Measurements from ENCODE around the gene FHIP1B. TPM values are rescaled to one million over a fixed set of nuclear protein-coding genes. Genes with fewer than 3 reads are reported as not detected.
"Not testable (repeated sequence)": the region's sequence is repeated elsewhere in the genome, so short reads cannot be mapped to it uniquely, and the experiment has no call there.

The FHIP1B gene
- total RNA-seq, 2 donors from 2014 or later, result 26.7 to 37.6 TPM

DNA sequence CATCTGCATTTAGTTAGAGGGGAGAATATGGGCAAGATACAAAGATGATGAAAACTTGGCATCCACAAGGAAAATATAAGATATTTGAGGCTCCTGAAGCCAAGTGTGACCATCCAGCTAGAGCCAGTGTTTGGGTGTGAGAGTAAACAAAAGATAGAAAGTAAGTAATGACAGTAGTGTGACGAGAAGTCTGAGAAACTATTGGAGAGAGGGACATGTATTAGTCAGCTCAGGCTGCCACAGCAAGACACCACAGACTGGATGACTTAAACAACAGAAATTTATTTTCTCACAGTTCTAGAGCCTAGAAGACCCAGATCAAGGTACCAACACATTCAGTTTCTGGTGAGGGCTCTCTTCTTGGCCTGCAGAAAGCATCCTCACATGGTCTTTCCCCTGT, 18.8 kb upstream of the FHIP1B start:
- H3K4me1 ChIP-seq, result peaks cover 0 to 10% of the 10 kb centered on the region in 2 donors
- H3K4me3 ChIP-seq, result no peak overlapping the region
- H3K9me3 ChIP-seq, result no peaks in the 10 kb centered on the region
- H3K27ac ChIP-seq, result no peak overlapping the region
- TF ChIP-seq, protein P1, sequence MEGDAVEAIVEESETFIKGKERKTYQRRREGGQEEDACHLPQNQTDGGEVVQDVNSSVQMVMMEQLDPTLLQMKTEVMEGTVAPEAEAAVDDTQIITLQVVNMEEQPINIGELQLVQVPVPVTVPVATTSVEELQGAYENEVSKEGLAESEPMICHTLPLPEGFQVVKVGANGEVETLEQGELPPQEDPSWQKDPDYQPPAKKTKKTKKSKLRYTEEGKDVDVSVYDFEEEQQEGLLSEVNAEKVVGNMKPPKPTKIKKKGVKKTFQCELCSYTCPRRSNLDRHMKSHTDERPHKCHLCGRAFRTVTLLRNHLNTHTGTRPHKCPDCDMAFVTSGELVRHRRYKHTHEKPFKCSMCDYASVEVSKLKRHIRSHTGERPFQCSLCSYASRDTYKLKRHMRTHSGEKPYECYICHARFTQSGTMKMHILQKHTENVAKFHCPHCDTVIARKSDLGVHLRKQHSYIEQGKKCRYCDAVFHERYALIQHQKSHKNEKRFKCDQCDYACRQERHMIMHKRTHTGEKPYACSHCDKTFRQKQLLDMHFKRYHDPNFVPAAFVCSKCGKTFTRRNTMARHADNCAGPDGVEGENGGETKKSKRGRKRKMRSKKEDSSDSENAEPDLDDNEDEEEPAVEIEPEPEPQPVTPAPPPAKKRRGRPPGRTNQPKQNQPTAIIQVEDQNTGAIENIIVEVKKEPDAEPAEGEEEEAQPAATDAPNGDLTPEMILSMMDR (IDR thresholded peaks at IDR 0.05), result no peak
- no peaks in the 10 kb centered on the region for H3K36me3 ChIP-seq
- no peak for DNase-seq (ENCODE audit: low spot score)
- H3K27me3 ChIP-seq, result no peaks in the 10 kb centered on the region

DNA sequence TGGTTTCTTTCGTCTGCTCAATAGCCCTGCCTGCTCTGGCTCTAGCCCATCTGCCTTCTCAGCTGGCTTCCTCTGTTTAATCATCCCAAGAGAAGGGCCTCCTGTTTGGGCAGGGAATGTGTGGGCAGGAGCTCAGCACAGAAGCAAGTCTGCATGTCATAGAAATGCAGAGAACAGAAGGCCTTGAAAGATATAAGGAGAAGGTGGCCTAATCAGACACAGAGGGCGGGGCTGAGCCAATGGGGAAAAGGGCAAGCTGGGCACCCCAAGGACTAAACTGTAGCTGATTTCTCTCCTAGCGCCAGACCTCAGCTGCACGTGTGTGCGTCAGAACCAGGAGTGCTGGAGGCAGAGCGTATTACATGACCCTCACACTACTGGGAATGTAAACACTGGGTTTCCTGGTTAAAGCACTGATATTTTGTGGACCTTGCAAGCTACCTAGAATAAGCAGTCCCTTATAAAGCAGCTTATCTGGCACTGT, 17.6 kb upstream of the FHIP1B start:
- Histone ChIP-seq H3K27me3 (no peaks in the 10 kb centered on the region), H3K36me3 (no peaks in the 10 kb centered on the region), H3K4me1 (peaks cover 0 to 10% of the 10 kb centered on the region in 2 donors), H3K27ac (no peak overlapping the region), H3K4me3 (no peak overlapping the region), H3K9me3 (no peaks in the 10 kb centered on the region)
- DNase-seq (ENCODE audit: low spot score), result no peak
- TF ChIP-seq, protein P1 (IDR thresholded peaks at IDR 0.05), result no peak

DNA sequence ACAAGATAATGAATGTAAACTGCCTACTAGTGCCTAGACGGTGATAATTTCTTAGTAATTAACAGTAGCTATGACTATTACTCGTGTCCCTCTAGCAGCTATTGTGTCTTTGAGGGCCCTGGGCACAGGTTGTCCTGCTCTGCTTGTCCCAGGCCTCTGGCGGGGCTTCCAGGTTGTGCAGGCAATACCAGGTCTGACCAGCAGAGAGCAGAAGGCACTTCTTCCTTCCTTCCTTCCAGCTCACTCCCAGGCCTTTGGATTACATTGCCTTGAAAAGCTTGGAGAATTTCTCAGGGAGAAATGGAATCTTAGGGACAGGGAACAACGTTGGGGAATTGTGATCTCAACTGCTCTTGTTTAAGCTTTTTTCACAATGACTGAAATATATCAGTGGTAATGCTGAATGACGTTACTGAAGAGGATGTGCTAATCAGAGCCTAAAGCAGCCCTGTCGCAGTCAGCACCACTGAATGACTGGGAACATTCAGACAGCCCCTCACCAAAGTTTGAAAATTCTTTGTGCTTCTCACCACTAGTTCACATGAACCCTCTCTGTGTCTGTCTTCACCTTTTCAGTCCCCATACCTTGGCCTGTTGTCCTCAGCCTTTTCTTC, 16.8 kb upstream of the FHIP1B start:
- Histone ChIP-seq H3K27me3 (no peaks in the 10 kb centered on the region), H3K36me3 (no peaks in the 10 kb centered on the region), H3K4me1 (peaks cover 0 to 10% of the 10 kb centered on the region in 2 donors), H3K27ac (no peak overlapping the region), H3K9me3 (no peaks in the 10 kb centered on the region), H3K4me3 (no peak overlapping the region)
- DNase-seq (ENCODE audit: low spot score), result peak; percentile 67
- TF ChIP-seq, protein P1 (IDR thresholded peaks at IDR 0.05), result peak; percentile 66 to 80

DNA sequence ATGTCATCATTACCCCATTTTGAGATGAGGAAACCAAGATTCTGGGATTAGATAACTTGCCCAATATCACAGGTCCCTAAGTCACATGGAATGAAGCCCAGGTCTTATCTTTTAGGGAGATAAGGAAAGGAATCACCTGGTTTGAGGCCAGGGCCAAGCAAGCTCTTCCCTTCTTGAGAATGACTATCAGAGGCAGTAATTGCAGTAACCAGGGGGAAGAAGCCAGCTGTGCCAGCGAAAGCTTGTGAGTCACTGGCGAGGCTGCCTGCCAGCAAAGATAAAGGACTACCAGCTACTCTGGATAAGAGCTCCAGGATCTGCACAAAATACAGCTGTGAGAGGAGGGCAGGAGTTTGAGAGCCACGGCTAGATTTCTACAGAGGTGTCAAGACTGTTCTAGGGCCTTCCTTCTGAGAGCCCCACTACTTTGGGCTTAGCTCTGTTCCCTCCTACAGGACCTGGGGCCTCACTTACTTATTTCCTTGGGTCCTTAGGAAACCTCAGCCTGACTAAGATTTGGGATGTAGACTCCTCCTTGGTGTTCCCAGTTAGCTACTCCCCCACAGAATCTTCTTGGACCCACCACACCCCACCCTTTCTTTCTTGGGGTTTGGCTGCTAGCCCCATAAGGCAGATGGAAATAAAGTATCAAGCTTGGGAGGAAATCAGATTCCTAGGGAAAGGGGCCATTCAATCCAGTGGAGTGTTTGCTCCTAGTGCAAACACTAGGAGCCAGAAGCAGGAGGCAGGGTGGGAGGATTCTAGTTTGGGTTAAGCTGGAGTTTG, 15.5 kb upstream of the FHIP1B start:
- Histone ChIP-seq H3K36me3 (no peaks in the 10 kb centered on the region), H3K4me1 (peaks cover 0 to 10% of the 10 kb centered on the region in 2 donors), H3K27ac (peak overlapping the region; percentile 31 to 38), H3K4me3 (no peak overlapping the region), H3K9me3 (no peaks in the 10 kb centered on the region), H3K27me3 (no peaks in the 10 kb centered on the region)
- DNase-seq (ENCODE audit: low spot score), result peak; percentile 87
- TF ChIP-seq, protein P1 (IDR thresholded peaks at IDR 0.05), result no peak

DNA sequence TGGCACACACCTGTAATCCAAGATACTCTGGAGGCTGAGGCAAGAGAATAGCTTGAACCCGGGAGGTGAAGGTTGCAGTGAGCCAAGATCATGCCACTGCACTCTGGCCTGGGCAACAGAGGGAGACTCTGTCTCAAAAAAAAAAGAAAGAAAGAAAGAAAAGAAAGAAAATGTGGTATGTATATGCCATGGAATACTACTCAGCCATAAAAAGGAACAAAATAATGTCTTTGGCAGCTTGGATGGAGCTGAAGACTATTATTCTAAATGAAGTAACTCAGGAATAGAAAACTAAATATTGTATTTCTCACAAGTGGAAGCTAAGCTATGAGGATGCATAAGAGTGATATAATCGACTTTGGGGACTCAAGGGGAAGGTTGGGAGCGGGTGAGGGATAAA, 14.5 kb upstream of the FHIP1B start:
- not testable (repeated sequence) for H3K36me3 ChIP-seq

DNA sequence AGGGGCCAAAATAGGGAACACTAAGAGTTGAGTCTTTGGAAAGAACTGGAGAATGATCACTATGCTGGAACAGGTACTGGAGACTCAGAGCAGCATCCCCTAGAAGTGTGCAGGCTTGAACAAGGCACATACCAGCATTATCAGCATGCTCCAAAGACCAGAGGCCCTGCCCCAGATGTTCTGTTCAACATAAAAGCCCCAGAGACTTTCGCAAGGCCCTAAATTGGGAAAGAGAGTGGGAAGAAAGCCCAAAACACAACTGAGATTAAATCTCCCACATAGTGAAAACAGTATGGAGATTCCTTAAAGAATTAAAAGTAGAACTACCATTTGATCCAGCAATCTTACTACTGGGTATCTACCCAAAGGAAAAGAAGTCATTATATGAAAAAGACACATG, 13.8 kb upstream of the FHIP1B start:
- TF ChIP-seq, protein P1 (IDR thresholded peaks at IDR 0.05), result no peak
- peaks cover 0 to 10% of the 10 kb centered on the region in 2 donors for H3K4me1 ChIP-seq
- no peak overlapping the region for H3K27ac ChIP-seq
- no peaks in the 10 kb centered on the region for H3K36me3 ChIP-seq
- H3K4me3 ChIP-seq, result no peak overlapping the region
- no peaks in the 10 kb centered on the region for H3K9me3 ChIP-seq
- no peak for DNase-seq (ENCODE audit: low spot score)
- no peaks in the 10 kb centered on the region for H3K27me3 ChIP-seq

More for the DNA sequence above, 14.5 kb upstream of the FHIP1B start:
- not testable (repeated sequence) for DNase-seq (ENCODE audit: low spot score); H3K9me3 ChIP-seq; H3K27me3 ChIP-seq; H3K4me3 ChIP-seq; H3K27ac ChIP-seq; H3K4me1 ChIP-seq
